Measurements from ENCODE around the gene PTGFR. TPM values are rescaled to one million over a fixed set of nuclear protein-coding genes. Genes with fewer than 3 reads are reported as not detected.

PTGFR gene
- total and polyA plus RNA-seq, 2 donors (not counting 1 experiment from before 2014, with no cell fraction given): not detected

GRCh38 chr1:78549891-78550290 is 59.1 kb downstream of the PTGFR start:
- POLR2A ChIA-PET: no interaction called here
- TF ChIP-seq EZH2 (IDR thresholded peaks at IDR 0.05; ENCODE audit: borderline replicate concordance, insufficient read depth, low read depth, low read length, poor library complexity, severe bottlenecking) (no peak), CTCF (IDR thresholded peaks at IDR 0.05) (no peak)
- Mint-ChIP-seq H3K4me3 (no peak overlapping the region), H3K27me3 (no peaks in the 10 kb centered on the region), H3K9me3 (ENCODE audit: insufficient read depth) (peaks cover 14% of the 10 kb centered on the region), H3K27ac (no peak overlapping the region), H3K4me1 (no peaks in the 10 kb centered on the region)
- no peak overlapping the region for H2AFZ ChIP-seq (ENCODE audit: insufficient read depth, low read depth, low read length, poor library complexity, severe bottlenecking)
- intact Hi-C loops (cut with micrococcal nuclease): no loop called here
- CTCF ChIA-PET: no interaction called here
- H3K4me2 ChIP-seq (replicated peaks; ENCODE audit: low read depth, low read length, poor library complexity, severe bottlenecking): no peak overlapping the region
- H3K4me3 ChIP-seq (ENCODE audit: control extremely low read depth in 1 of 5, extremely low read depth in 1 of 5, insufficient read depth in 1 of 5, low read depth in 2 of 5, low read length in 4 of 5): no peak overlapping the region
- no peaks in the 10 kb centered on the region for H3K4me1 ChIP-seq (ENCODE audit: control insufficient read depth in 2 of 2, insufficient read depth in 2 of 2, low read length in 2 of 2)
- no peak overlapping the region for H3K9ac ChIP-seq (ENCODE audit: low read length)
- no peaks in the 10 kb centered on the region for H4K20me1 ChIP-seq (ENCODE audit: control insufficient read depth, insufficient read depth, low read length, poor library complexity, severe bottlenecking)
- H3K9me3 ChIP-seq (ENCODE audit: control extremely low read depth in 1 of 3, control insufficient read depth in 2 of 3, insufficient read depth in 1 of 3, low read length in 2 of 3): peaks cover 0 to 24% (median 13%) of the 10 kb centered on the region in 3 donors
- peaks cover 0 to 4% (median 0%) of the 10 kb centered on the region in 4 experiments for H3K27me3 ChIP-seq (replicated peaks in 1 of 4; ENCODE audit: control extremely low read depth in 1 of 4, control insufficient read depth in 3 of 4, insufficient read depth in 4 of 4, low read length in 3 of 4)
- no peaks in the 10 kb centered on the region for H3K36me3 ChIP-seq (replicated peaks in 1 of 2; ENCODE audit: control extremely low read depth in 1 of 2, control insufficient read depth in 1 of 2, extremely low read depth in 1 of 2, insufficient read depth in 2 of 2, low read length in 1 of 2)
- WGBS (ENCODE audit: insufficient coverage): 68% methylated on average over 2 of the region's 3 CpGs
- no peaks in the 10 kb centered on the region for H3K79me2 ChIP-seq (ENCODE audit: control insufficient read depth, insufficient read depth, low read length)
- ATAC-seq (ENCODE audit: low read depth) (no peak), DNase-seq (no peak)
- no peak overlapping the region for H3K27ac ChIP-seq (ENCODE audit: low read length in 2 of 2)

GRCh38 chr1:78553859-78554258 is 63.1 kb downstream of the PTGFR start:
- CTCF ChIA-PET: no interaction called here
- Mint-ChIP-seq H3K27me3 (no peaks in the 10 kb centered on the region), H3K4me3 (no peak overlapping the region), H3K4me1 (no peaks in the 10 kb centered on the region), H3K27ac (no peak overlapping the region), H3K9me3 (ENCODE audit: insufficient read depth) (peaks cover 21% of the 10 kb centered on the region)
- DNase-seq: no peak
- no peak for ATAC-seq (ENCODE audit: low read depth)
- Histone ChIP-seq H3K4me1 (ENCODE audit: control insufficient read depth in 2 of 2, insufficient read depth in 2 of 2, low read length in 2 of 2) (no peaks in the 10 kb centered on the region), H3K4me2 (replicated peaks; ENCODE audit: low read depth, low read length, poor library complexity, severe bottlenecking) (no peak overlapping the region), H3K27me3 (replicated peaks in 1 of 4; ENCODE audit: control extremely low read depth in 1 of 4, control insufficient read depth in 3 of 4, insufficient read depth in 4 of 4, low read length in 3 of 4) (peaks cover 0 to 4% (median 0%) of the 10 kb centered on the region in 4 experiments), H3K4me3 (ENCODE audit: control extremely low read depth in 1 of 5, extremely low read depth in 1 of 5, insufficient read depth in 1 of 5, low read depth in 2 of 5, low read length in 4 of 5) (no peak overlapping the region), H3K79me2 (ENCODE audit: control insufficient read depth, insufficient read depth, low read length) (no peaks in the 10 kb centered on the region), H3K36me3 (replicated peaks in 1 of 2; ENCODE audit: control extremely low read depth in 1 of 2, control insufficient read depth in 1 of 2, extremely low read depth in 1 of 2, insufficient read depth in 2 of 2, low read length in 1 of 2) (no peaks in the 10 kb centered on the region), H3K27ac (ENCODE audit: low read length in 2 of 2) (no peak overlapping the region), H3K9me3 (ENCODE audit: control extremely low read depth in 1 of 3, control insufficient read depth in 2 of 3, insufficient read depth in 1 of 3, low read length in 2 of 3) (peaks cover 1 to 20% (median 13%) of the 10 kb centered on the region in 3 donors), H4K20me1 (ENCODE audit: control insufficient read depth, insufficient read depth, low read length, poor library complexity, severe bottlenecking) (no peaks in the 10 kb centered on the region), H2AFZ (ENCODE audit: insufficient read depth, low read depth, low read length, poor library complexity, severe bottlenecking) (no peak overlapping the region), H3K9ac (ENCODE audit: low read length) (no peak overlapping the region)
- WGBS (ENCODE audit: insufficient coverage): 67% methylated on average over 4 of the region's 5 CpGs
- POLR2A ChIA-PET: no interaction called here
- no peak for TF ChIP-seq CTCF (IDR thresholded peaks at IDR 0.05)
- TF ChIP-seq EZH2 (IDR thresholded peaks at IDR 0.05; ENCODE audit: borderline replicate concordance, insufficient read depth, low read depth, low read length, poor library complexity, severe bottlenecking): no peak
- intact Hi-C loops (cut with micrococcal nuclease): no loop called here

Data from B cell (primary cell).